K562 (cell line): ENCODE measurements around the gene SLC16A2. TPM values are rescaled to one million over a fixed set of nuclear protein-coding genes. Genes with fewer than 3 reads are reported as not detected.

ENCODE experiments used
- ATAC-seq: fragments of 200-7000 bp; cut with Tn5 transposase; 3 replicates; pipeline ENCODE4 v1.9.1; 2020; ENCODE audit warnings: moderate library complexity
- BruUV-seq: library from RNA; stranded (reverse); fragments of 400-500 nt; replicated peaks from 2 replicates; lab custom pipeline; 2021; lab: Mats Ljungman, UMichigan
- CTCF ChIA-PET: fragments of 300-600 bp; formaldehyde crosslinking; extraction: SDS; loops from one replicate; lab custom pipeline; 2021; ENCODE audit warnings: low intra/inter-chr PET ratio; lab: Yijun Ruan, JAX
- POLR2A ChIA-PET: fragments of 300-600, 350-650 bp; sonication (Branson Sonifier 250); formaldehyde crosslinking; extraction: SDS; loops from one replicate; lab custom pipeline; 2021; ENCODE audit warnings: antibody characterized with exemption, inconsistent platforms; lab: Yijun Ruan, JAX
- DNase-seq, 4 experiments: peaks; one replicate each; pipeline versions ENCODE4 v3.0.0 to v3.0.0-alpha.2; 2011 to 2018; ENCODE audit warnings: low spot score in 3 of 4, mixed read lengths in 3 of 4; ENCODE audit errors: extremely low read depth in 1 of 4
- FAIRE-seq: peaks from 2 replicates; lab custom pipeline; 2011; peaks lifted over from hg19 to GRCh38; lab: Jason Lieb, UNC
- H2AFZ ChIP-seq: 2 replicates; pipeline ENCODE4 v1.6.0; 2011; ENCODE audit warnings: low read depth, low read length, control low read depth, inconsistent platforms
- H3K27ac ChIP-seq: fragments of 200-600 bp; 3 replicates; pipeline ENCODE4 v1.8.0; 2011; ENCODE audit warnings: low read depth, mild to moderate bottlenecking, control low read depth, inconsistent platforms, low read length, moderate library complexity, mixed read lengths; ENCODE audit errors: extremely low read depth
- H3K27me3 ChIP-seq, 2 experiments: fragments of 300-600 bp in 1 of 2; 2 replicates in 1 of 2; 3 replicates in 1 of 2; pipeline versions ENCODE4 v1.6.0 to v1.8.0; 2011; ENCODE audit warnings: inconsistent platforms in 2 of 2, low read length in 2 of 2, mild to moderate bottlenecking in 1 of 2, mixed read lengths in 1 of 2, moderate library complexity in 1 of 2; ENCODE audit not compliant: control insufficient read depth in 2 of 2, insufficient read depth in 2 of 2
- H3K36me3 ChIP-seq: fragments of 300-600 bp; 3 replicates; pipeline ENCODE4 v1.8.0; 2011; ENCODE audit warnings: mild to moderate bottlenecking, low read length, inconsistent platforms; ENCODE audit not compliant: control insufficient read depth, insufficient read depth
- H3K4me1 ChIP-seq, 2 experiments: fragments of 200-600 bp in 1 of 2; replicated peaks in 1 of 2; 2 replicates in 1 of 2; 3 replicates in 1 of 2; pipeline versions ENCODE4 v1.5.1 to v1.8.0; 2011; ENCODE audit warnings: inconsistent platforms in 2 of 2, low read length in 2 of 2, mild to moderate bottlenecking in 1 of 2, mixed read lengths in 1 of 2, moderate library complexity in 1 of 2; ENCODE audit not compliant: control insufficient read depth in 2 of 2, insufficient read depth in 2 of 2
- H3K4me2 ChIP-seq: 2 replicates; pipeline ENCODE4 v1.6.1; 2011; ENCODE audit warnings: low read length, control low read depth, inconsistent platforms, mixed read lengths; ENCODE audit not compliant: insufficient read depth
- H3K4me3 ChIP-seq: fragments of 200-600 bp; sonication (generic), shearing (Covaris generic); 2 replicates; pipeline ENCODE4 v1.5.1; 2016; ENCODE audit warnings: control low read depth, inconsistent platforms
- H3K79me2 ChIP-seq: fragments of 200-600 bp; 3 replicates; pipeline ENCODE4 v1.8.0; 2011; ENCODE audit warnings: low read length, inconsistent platforms; ENCODE audit not compliant: control insufficient read depth, insufficient read depth
- H3K9ac ChIP-seq, 2 experiments: 2 replicates each; pipeline versions ENCODE4 v1.6.0 to v1.6.1; 2011; ENCODE audit warnings: low read depth in 2 of 2, low read length in 2 of 2, control low read depth in 1 of 2, inconsistent platforms in 1 of 2, mild to moderate bottlenecking in 1 of 2, mixed read lengths in 1 of 2; ENCODE audit not compliant: insufficient read depth in 1 of 2
- H3K9me1 ChIP-seq: one replicate; pipeline ENCODE4 v1.6.0; 2011; ENCODE audit warnings: inconsistent platforms, mild to moderate bottlenecking, low read length, moderate library complexity; ENCODE audit not compliant: control insufficient read depth, insufficient read depth
- H3K9me3 ChIP-seq: replicated peaks from 2 replicates; pipeline ENCODE4 v1.5.1; 2011; ENCODE audit warnings: low read depth, low read length, inconsistent platforms; ENCODE audit not compliant: control insufficient read depth, insufficient read depth
- H4K20me1 ChIP-seq: replicated peaks from 2 replicates; pipeline ENCODE4 v1.6.1; 2011; ENCODE audit warnings: low read length, inconsistent platforms, mixed read lengths; ENCODE audit not compliant: control insufficient read depth, insufficient read depth
- BMI1 ChIP-seq: fragments of 150-350 bp; IDR thresholded peaks from 2 replicates; pipeline ENCODE4 v1.6.1; 2014; ENCODE audit warnings: low read length
- KAT8 ChIP-seq: fragments of 450-650 bp; IDR thresholded peaks from 2 replicates; pipeline ENCODE4 v1.6.1; 2016; ENCODE audit warnings: low read depth, mild to moderate bottlenecking
- KLF1 ChIP-seq: fragments of 450-650 bp; IDR thresholded peaks from 2 replicates; pipeline ENCODE4 v1.6.1; 2016; ENCODE audit warnings: missing genetic modification characterization, missing compliant biosample characterization
- KLF6 ChIP-seq: fragments of 250-450 bp; sonication (Bioruptor Pico); IDR thresholded peaks from 2 replicates; pipeline ENCODE4 v1.4.0; 2020; ENCODE audit warnings: mild to moderate bottlenecking, moderate library complexity, borderline replicate concordance
- LCOR ChIP-seq: sonication (generic); formaldehyde crosslinking; IDR thresholded peaks from 2 replicates; pipeline ENCODE4 v1.8.0; 2022; ENCODE audit warnings: mild to moderate bottlenecking, missing genetic modification reagents
- RFX7 ChIP-seq: fragments of 250-450 bp; sonication (Bioruptor Pico); IDR thresholded peaks from 2 replicates; pipeline ENCODE4 v1.5.1; 2021; ENCODE audit warnings: mild to moderate bottlenecking
- SIRT6 ChIP-seq: IDR thresholded peaks from one replicate; pipeline ENCODE4 v1.6.1; 2012; ENCODE audit warnings: low read depth, mild to moderate bottlenecking, control low read depth, inconsistent platforms, low read length, moderate library complexity
- ZBTB9 ChIP-seq: fragments of 450-650 bp; formaldehyde crosslinking; IDR thresholded peaks from 2 replicates; pipeline ENCODE4 v1.4.0; 2020; ENCODE audit warnings: mild to moderate bottlenecking, moderate library complexity
- ZNF41 ChIP-seq: fragments of 250-450 bp; sonication (Bioruptor Pico); conservative IDR thresholded peaks from 2 replicates; pipeline ENCODE4 v1.4.0; 2020; ENCODE audit warnings: mild to moderate bottlenecking
- ZNF583 ChIP-seq: fragments of 250-450 bp; sonication (Bioruptor Pico); IDR thresholded peaks from 2 replicates; pipeline ENCODE4 v1.4.0; 2020
- ZNF77 ChIP-seq: fragments of 250-450 bp; sonication (Bioruptor Pico); IDR thresholded peaks from 2 replicates; pipeline ENCODE4 v1.5.0; 2020
- ZNF780A ChIP-seq: fragments of 250-450 bp; sonication (Bioruptor Pico); IDR thresholded peaks from 2 replicates; pipeline ENCODE4 v1.5.0; 2021; ENCODE audit warnings: mild to moderate bottlenecking
- WGBS: fragments of 100-300 bp; shearing (Covaris generic); methylation state at CpG from one replicate; pipeline ENCODE4 v1.1.6; 2016; ENCODE audit warnings: low coverage, mixed read lengths; ENCODE audit not compliant: insufficient coverage; ENCODE audit errors: missing lambda C conversion rate; 5-methylcytosine and 5-hydroxymethylcytosine counted together
- in situ Hi-C: fragments of 300-500 bp; cut with MboI; formaldehyde crosslinking; loops from 4 replicates; pipeline ENCODE4 v1.15.0; 2018; ENCODE audit warnings: inconsistent platforms, mixed read lengths
- intact Hi-C: fragments of 100-400 bp; cut with micrococcal nuclease; formaldehyde crosslinking; loops from 2 replicates; pipeline ENCODE4 v1.14.2; 2022
- polyA plus RNA-seq, 8 experiments: library from polyadenylated mRNA; depleted of rRNA in 4 of 8; stranded (reverse) in 5 of 8; unstranded in 3 of 8; fragments of >200 nt; fragmentation: Nextera tagmentation in 2 of 8; fragmentation: Illumina TruSeq in 1 of 8; extraction: Ambion mirVana in 2 of 8; extraction: Trizol in 1 of 8; gene quantifications; 2 replicates each; pipeline versions ENCODE4 v1.2.1 to v1.2.3, GENCODE V29; 2011 to 2014; ENCODE audit warnings: inconsistent platforms in 1 of 8, missing spikeins in 1 of 8
- total RNA-seq, 7 experiments: library from RNA; depleted of rRNA in 6 of 7; stranded (reverse); fragments of >200 nt in 6 of 7; fragmentation: Illumina TruSeq in 2 of 7; extraction: Trizol in 2 of 7; gene quantifications; 2 replicates each; pipeline versions ENCODE4 v1.2.1 to v1.2.3, GENCODE V29; 2011 to 2021; ENCODE audit warnings: low replicate concordance in 1 of 7
- TF ChIP-seq, protein P1 (sequence below): fragments of 450-650 bp; IDR thresholded peaks from 2 replicates; pipeline ENCODE4 v1.6.1; 2017; ENCODE audit warnings: antibody characterized with exemption, mild to moderate bottlenecking
- TF ChIP-seq, protein P2 (sequence below): fragments of 450-650 bp; formaldehyde crosslinking; IDR thresholded peaks from 2 replicates; pipeline ENCODE4 v1.4.0; 2020; ENCODE audit warnings: mild to moderate bottlenecking, moderate library complexity
- TF ChIP-seq, protein P3 (sequence below): fragments of 250-450 bp; sonication (Bioruptor Pico); IDR thresholded peaks from 2 replicates; pipeline ENCODE4 v1.8.0; 2021; ENCODE audit warnings: moderate library complexity, mild to moderate bottlenecking, inconsistent platforms

Gene SLC16A2
- total and polyA plus RNA-seq, 9 of the 15 experiments (the other 6 are each of a cell fraction or from before 2014, with no cell fraction given) = 0.07 TPM; not detected in 8

DNA sequence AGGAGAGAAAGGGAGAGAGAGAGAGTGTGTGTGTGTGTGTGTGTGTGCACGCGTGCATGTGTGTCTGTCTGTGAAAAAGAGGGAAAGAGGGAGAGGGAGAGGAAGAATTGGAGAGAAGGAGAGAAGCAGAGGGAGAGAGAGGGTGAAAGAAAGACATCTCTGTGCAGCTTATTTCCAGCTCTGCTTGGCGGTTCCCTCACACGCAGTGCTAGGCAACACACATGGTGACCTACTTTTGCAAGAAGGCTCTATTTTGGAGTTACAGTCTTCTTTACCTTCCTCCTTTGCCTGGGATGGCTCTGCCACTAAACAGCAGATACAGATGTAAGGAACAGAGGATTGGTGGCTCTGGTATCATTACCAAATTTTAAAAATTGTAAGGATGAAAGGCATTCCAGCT lies 40.1 kb downstream of the SLC16A2 start:
- no CpG with 5 or more reads among the region's 4 CpGs for WGBS
- no peaks in the 10 kb centered on the region for H3K9me1 ChIP-seq
- no peaks in the 10 kb centered on the region for H3K27me3 ChIP-seq
- H3K27ac ChIP-seq = no peak overlapping the region
- DNase-seq (no peak), FAIRE-seq (no peak), ATAC-seq (no peak)
- ChIA-PET POLR2A (no interaction called here), CTCF (no interaction called here)
- no TSS peak for BruUV-seq
- H3K9me3 ChIP-seq = no peaks in the 10 kb centered on the region
- no peaks in the 10 kb centered on the region for H3K79me2 ChIP-seq
- H3K4me1 ChIP-seq = no peaks in the 10 kb centered on the region
- intact Hi-C loops = no loop called here
- in situ Hi-C loops = no loop called here
- H3K9ac ChIP-seq = no peak overlapping the region
- H4K20me1 ChIP-seq = no peaks in the 10 kb centered on the region
- H3K4me3 ChIP-seq = no peak overlapping the region
- H3K36me3 ChIP-seq = no peaks in the 10 kb centered on the region
- H3K4me2 ChIP-seq = no peak overlapping the region
- H2AFZ ChIP-seq = no peak overlapping the region
- no peak for TF ChIP-seq ZNF77 (CRISPR knock-in tag)
- no peak for TF ChIP-seq ZNF780A
- no peak for TF ChIP-seq RFX7 (CRISPR knock-in tag)
- no peak for TF ChIP-seq KAT8
- no peak for TF ChIP-seq ZBTB9 (CRISPR knock-in tag)
- TF ChIP-seq LCOR (CRISPR knock-in tag) = no peak
- TF ChIP-seq, protein P1, sequence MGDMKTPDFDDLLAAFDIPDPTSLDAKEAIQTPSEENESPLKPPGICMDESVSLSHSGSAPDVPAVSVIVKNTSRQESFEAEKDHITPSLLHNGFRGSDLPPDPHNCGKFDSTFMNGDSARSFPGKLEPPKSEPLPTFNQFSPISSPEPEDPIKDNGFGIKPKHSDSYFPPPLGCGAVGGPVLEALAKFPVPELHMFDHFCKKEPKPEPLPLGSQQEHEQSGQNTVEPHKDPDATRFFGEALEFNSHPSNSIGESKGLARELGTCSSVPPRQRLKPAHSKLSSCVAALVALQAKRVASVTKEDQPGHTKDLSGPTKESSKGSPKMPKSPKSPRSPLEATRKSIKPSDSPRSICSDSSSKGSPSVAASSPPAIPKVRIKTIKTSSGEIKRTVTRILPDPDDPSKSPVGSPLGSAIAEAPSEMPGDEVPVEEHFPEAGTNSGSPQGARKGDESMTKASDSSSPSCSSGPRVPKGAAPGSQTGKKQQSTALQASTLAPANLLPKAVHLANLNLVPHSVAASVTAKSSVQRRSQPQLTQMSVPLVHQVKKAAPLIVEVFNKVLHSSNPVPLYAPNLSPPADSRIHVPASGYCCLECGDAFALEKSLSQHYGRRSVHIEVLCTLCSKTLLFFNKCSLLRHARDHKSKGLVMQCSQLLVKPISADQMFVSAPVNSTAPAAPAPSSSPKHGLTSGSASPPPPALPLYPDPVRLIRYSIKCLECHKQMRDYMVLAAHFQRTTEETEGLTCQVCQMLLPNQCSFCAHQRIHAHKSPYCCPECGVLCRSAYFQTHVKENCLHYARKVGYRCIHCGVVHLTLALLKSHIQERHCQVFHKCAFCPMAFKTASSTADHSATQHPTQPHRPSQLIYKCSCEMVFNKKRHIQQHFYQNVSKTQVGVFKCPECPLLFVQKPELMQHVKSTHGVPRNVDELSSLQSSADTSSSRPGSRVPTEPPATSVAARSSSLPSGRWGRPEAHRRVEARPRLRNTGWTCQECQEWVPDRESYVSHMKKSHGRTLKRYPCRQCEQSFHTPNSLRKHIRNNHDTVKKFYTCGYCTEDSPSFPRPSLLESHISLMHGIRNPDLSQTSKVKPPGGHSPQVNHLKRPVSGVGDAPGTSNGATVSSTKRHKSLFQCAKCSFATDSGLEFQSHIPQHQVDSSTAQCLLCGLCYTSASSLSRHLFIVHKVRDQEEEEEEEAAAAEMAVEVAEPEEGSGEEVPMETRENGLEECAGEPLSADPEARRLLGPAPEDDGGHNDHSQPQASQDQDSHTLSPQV = no peak
- no peak for TF ChIP-seq ZNF41 (CRISPR knock-in tag)
- TF ChIP-seq, protein P2, sequence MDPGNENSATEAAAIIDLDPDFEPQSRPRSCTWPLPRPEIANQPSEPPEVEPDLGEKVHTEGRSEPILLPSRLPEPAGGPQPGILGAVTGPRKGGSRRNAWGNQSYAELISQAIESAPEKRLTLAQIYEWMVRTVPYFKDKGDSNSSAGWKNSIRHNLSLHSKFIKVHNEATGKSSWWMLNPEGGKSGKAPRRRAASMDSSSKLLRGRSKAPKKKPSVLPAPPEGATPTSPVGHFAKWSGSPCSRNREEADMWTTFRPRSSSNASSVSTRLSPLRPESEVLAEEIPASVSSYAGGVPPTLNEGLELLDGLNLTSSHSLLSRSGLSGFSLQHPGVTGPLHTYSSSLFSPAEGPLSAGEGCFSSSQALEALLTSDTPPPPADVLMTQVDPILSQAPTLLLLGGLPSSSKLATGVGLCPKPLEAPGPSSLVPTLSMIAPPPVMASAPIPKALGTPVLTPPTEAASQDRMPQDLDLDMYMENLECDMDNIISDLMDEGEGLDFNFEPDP = no peak
- TF ChIP-seq KLF6 (CRISPR knock-in tag) = no peak
- no peak for TF ChIP-seq KLF1 (tag)
- no peak for TF ChIP-seq ZNF583
- TF ChIP-seq SIRT6 = no peak
- TF ChIP-seq BMI1 = no peak
- TF ChIP-seq, protein P3, sequence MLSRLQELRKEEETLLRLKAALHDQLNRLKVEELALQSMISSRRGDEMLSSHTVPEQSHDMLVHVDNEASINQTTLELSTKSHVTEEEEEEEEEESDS (CRISPR knock-in tag) = no peak
